GM18951 (cell line): ENCODE results near the gene UVSSA.
"Not testable (repeated sequence)": the region's sequence is repeated elsewhere in the genome, so short reads cannot be mapped to it uniquely, and the experiment has no call there.

ENCODE experiments used
- POLR2A ChIP-seq: IDR thresholded peaks from 4 replicates; pipeline ENCODE4 v1.6.1; 2011; ENCODE audit warnings: mild to moderate bottlenecking; ENCODE audit not compliant: insufficient read length, insufficient read depth; ENCODE audit errors: extremely low read depth
- in situ Hi-C: fragments of 300-500 bp; cut with MboI; formaldehyde crosslinking; loops from one replicate; pipeline ENCODE4 v1.12.0; 2022; ENCODE audit warnings: low sequenced_read_pairs, mixed read lengths, inconsistent platforms; ENCODE audit not compliant: unreplicated experiment

The UVSSA gene

GRCh38 chr4:1419708-1420107 lies 72.7 kb downstream of the UVSSA start:
- no peak for TF ChIP-seq POLR2A
- in situ Hi-C loops: no loop called here

- no peak for TF ChIP-seq POLR2A
- in situ Hi-C loops: no loop called here
Measured at GRCh38 chr4:1421657-1422056, 74.6 kb downstream of the UVSSA start.

GRCh38 chr4:1427010-1427409 lies 80.0 kb downstream of the UVSSA start:
- in situ Hi-C loops: no loop called here
- TF ChIP-seq POLR2A: no peak

- in situ Hi-C loops: not testable (repeated sequence)
Measured at GRCh38 chr4:1443688-1444172, 96.7 kb downstream of the UVSSA start.
